HEK293 (cell line): ENCODE results near the gene LRBA.

Source experiments
- ZNF433 ChIP-seq: fragments of 450-650 bp; formaldehyde crosslinking; IDR thresholded peaks from 2 replicates; pipeline ENCODE4 v1.5.1; 2016; ENCODE audit warnings: missing biosample characterization, missing genetic modification characterization, low read depth
- ZNF501 ChIP-seq: fragments of 450-650 bp; formaldehyde crosslinking; IDR thresholded peaks from 2 replicates; pipeline ENCODE4 v1.5.1; 2016; ENCODE audit warnings: missing biosample characterization, missing genetic modification characterization
- TF ChIP-seq, protein P1 (sequence below): fragments of 450-650 bp; formaldehyde crosslinking; IDR thresholded peaks from 2 replicates; pipeline ENCODE4 v1.5.1; 2016; ENCODE audit warnings: missing biosample characterization, missing genetic modification characterization

GRCh38 chr4:151015459-151016347 lies 619 bp upstream of the LRBA start:
- no peak for TF ChIP-seq ZNF433 (tag by site-specific recombination)
- TF ChIP-seq, protein P1, sequence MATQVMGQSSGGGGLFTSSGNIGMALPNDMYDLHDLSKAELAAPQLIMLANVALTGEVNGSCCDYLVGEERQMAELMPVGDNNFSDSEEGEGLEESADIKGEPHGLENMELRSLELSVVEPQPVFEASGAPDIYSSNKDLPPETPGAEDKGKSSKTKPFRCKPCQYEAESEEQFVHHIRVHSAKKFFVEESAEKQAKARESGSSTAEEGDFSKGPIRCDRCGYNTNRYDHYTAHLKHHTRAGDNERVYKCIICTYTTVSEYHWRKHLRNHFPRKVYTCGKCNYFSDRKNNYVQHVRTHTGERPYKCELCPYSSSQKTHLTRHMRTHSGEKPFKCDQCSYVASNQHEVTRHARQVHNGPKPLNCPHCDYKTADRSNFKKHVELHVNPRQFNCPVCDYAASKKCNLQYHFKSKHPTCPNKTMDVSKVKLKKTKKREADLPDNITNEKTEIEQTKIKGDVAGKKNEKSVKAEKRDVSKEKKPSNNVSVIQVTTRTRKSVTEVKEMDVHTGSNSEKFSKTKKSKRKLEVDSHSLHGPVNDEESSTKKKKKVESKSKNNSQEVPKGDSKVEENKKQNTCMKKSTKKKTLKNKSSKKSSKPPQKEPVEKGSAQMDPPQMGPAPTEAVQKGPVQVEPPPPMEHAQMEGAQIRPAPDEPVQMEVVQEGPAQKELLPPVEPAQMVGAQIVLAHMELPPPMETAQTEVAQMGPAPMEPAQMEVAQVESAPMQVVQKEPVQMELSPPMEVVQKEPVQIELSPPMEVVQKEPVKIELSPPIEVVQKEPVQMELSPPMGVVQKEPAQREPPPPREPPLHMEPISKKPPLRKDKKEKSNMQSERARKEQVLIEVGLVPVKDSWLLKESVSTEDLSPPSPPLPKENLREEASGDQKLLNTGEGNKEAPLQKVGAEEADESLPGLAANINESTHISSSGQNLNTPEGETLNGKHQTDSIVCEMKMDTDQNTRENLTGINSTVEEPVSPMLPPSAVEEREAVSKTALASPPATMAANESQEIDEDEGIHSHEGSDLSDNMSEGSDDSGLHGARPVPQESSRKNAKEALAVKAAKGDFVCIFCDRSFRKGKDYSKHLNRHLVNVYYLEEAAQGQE (tag by site-specific recombination): no peak
- no peak; the same call in 1 of the 2 replicates for TF ChIP-seq ZNF501 (tag by site-specific recombination)
